ENCODE measurements around the gene STAT6. TPM values are rescaled to one million over a fixed set of nuclear protein-coding genes. Genes with fewer than 3 reads are reported as not detected.

Gene STAT6
- total RNA-seq, 1 experiment from 2014 or later = 122 TPM

GRCh38 chr12:57101892-57102695, 9.1 kb downstream of the STAT6 start:
- CTCF ChIA-PET = no interaction called here
- BruUV-seq (replicated peaks) = no TSS peak
- H3K27me3 ChIP-seq (ENCODE audit: insufficient read depth, low read depth) = no peaks in the 10 kb centered on the region
- 0 out of 2 replicates have a peak, but pooled peaks cover 5% of the 10 kb centered on the region for H3F3A ChIP-seq (ENCODE audit: insufficient read depth, low read depth)
- H3K79me2 ChIP-seq (ENCODE audit: low read depth) = no peaks in the 10 kb centered on the region
- DNase-seq = no peak
- intact Hi-C loops (cut with micrococcal nuclease; ENCODE audit: unreplicated experiment) = no loop called here
- peaks cover 7% of the 10 kb centered on the region; the same call in 1 of the 2 replicates for H3K36me3 ChIP-seq (ENCODE audit: low read depth)
- POLR2A ChIA-PET (ENCODE audit: unreplicated experiment) = interaction anchor here (0.6 kb wide), 2 partner anchors 9 to 81 kb away, joined by 8 to 11 read pairs; no protein-coding TSS in a partner anchor
- no peaks in the 10 kb centered on the region for H3K9me2 ChIP-seq (ENCODE audit: insufficient read depth)
- no peak overlapping the region for H3K4me2 ChIP-seq
- no peaks in the 10 kb centered on the region for H3K4me1 ChIP-seq (replicated peaks; ENCODE audit: insufficient read depth)
- no peak overlapping the region for H2AFZ ChIP-seq
- H3K4me3 ChIP-seq = no peak overlapping the region
- no peaks in the 10 kb centered on the region for H3K9me3 ChIP-seq (ENCODE audit: insufficient read depth, low read depth)
- TF ChIP-seq CTCF (conservative IDR thresholded peaks at IDR 0.05) (no peak), EZH2 (IDR thresholded peaks at IDR 0.05; ENCODE audit: low read depth) (no peak)
- H4K20me1 ChIP-seq (ENCODE audit: insufficient read depth) = no peaks in the 10 kb centered on the region
- H3K27ac ChIP-seq = no peak overlapping the region

DNA sequence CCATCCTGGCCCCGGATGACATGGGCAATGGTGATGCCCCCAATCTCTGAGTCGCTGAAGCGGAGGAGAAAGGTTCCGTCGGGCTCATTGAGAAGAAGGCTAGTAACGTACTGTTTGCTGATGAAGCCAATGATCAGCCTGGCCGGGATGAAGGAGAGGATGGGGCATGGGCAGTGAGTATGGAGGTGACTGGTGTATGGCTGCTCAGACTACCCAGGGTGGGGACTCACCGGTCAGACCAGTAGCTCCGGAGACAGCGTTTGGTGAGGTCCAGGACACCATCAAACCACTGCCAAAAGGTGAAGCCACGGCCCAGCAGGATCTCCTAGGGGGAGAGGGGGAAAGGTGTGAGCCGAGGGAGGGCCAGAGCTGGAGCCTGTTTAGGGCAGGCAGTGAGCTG, 11.4 kb downstream of the STAT6 start:
- no TSS peak for BruUV-seq (replicated peaks)
- H3K9me2 ChIP-seq (ENCODE audit: insufficient read depth) = no peaks in the 10 kb centered on the region
- H3K36me3 ChIP-seq (ENCODE audit: low read depth) = peaks cover 4% of the 10 kb centered on the region; the same call in 1 of the 2 replicates
- ChIA-PET CTCF (no interaction called here), POLR2A (ENCODE audit: unreplicated experiment) (no interaction called here)
- H3K27me3 ChIP-seq (ENCODE audit: insufficient read depth, low read depth) = no peaks in the 10 kb centered on the region
- no peaks in the 10 kb centered on the region for H3K9me3 ChIP-seq (ENCODE audit: insufficient read depth, low read depth)
- no peak overlapping the region for H3K27ac ChIP-seq
- H3F3A ChIP-seq (ENCODE audit: insufficient read depth, low read depth) = peaks cover 17% of the 10 kb centered on the region
- H3K4me2 ChIP-seq = no peak overlapping the region
- H3K4me3 ChIP-seq = no peak overlapping the region
- TF ChIP-seq EZH2 (IDR thresholded peaks at IDR 0.05; ENCODE audit: low read depth) = no peak
- TF ChIP-seq CTCF (conservative IDR thresholded peaks at IDR 0.05) = no peak
- H4K20me1 ChIP-seq (ENCODE audit: insufficient read depth) = no peaks in the 10 kb centered on the region
- no peaks in the 10 kb centered on the region for H3K79me2 ChIP-seq (ENCODE audit: low read depth)
- H2AFZ ChIP-seq = no peak overlapping the region
- intact Hi-C loops (cut with micrococcal nuclease; ENCODE audit: unreplicated experiment) = no loop called here
- H3K4me1 ChIP-seq (replicated peaks; ENCODE audit: insufficient read depth) = no peaks in the 10 kb centered on the region
- no peak for DNase-seq

GRCh38 chr12:57099047-57099714, 12.0 kb downstream of the STAT6 start:
- no peak overlapping the region for H3K4me3 ChIP-seq
- H3K4me2 ChIP-seq = no peak overlapping the region
- no peak overlapping the region for H3K27ac ChIP-seq
- no peak for DNase-seq
- no peaks in the 10 kb centered on the region for H3K4me1 ChIP-seq (replicated peaks; ENCODE audit: insufficient read depth)
- no peaks in the 10 kb centered on the region for H3K9me2 ChIP-seq (ENCODE audit: insufficient read depth)
- H3K36me3 ChIP-seq (ENCODE audit: low read depth) = peaks cover 4% of the 10 kb centered on the region; the same call in 1 of the 2 replicates
- H3K79me2 ChIP-seq (ENCODE audit: low read depth) = no peaks in the 10 kb centered on the region
- no peak overlapping the region for H2AFZ ChIP-seq
- H3K27me3 ChIP-seq (ENCODE audit: insufficient read depth, low read depth) = no peaks in the 10 kb centered on the region
- ChIA-PET CTCF (no interaction called here), POLR2A (ENCODE audit: unreplicated experiment) (no interaction called here)
- BruUV-seq (replicated peaks) = no TSS peak
- no peaks in the 10 kb centered on the region for H3K9me3 ChIP-seq (ENCODE audit: insufficient read depth, low read depth)
- no peaks in the 10 kb centered on the region for H4K20me1 ChIP-seq (ENCODE audit: insufficient read depth)
- H3F3A ChIP-seq (ENCODE audit: insufficient read depth, low read depth) = peaks cover 18% of the 10 kb centered on the region
- intact Hi-C loops (cut with micrococcal nuclease; ENCODE audit: unreplicated experiment) = no loop called here
- TF ChIP-seq EZH2 (IDR thresholded peaks at IDR 0.05; ENCODE audit: low read depth) (no peak), CTCF (conservative IDR thresholded peaks at IDR 0.05) (no peak)
